Fibroblast of lung (primary cell): Measurements from ENCODE around the gene MPP3. TPM values are rescaled to one million over a fixed set of nuclear protein-coding genes. Genes with fewer than 3 reads are reported as not detected.
A peak's percentile ranks its signal among the peaks of the same experiment; 100 is the strongest.

Experiments used
- DNase-seq, 2 donors: peaks; one replicate each; pipeline versions ENCODE4 v3.0.0 to v3.0.0-alpha.2; 2010; ENCODE audit warnings: low read depth in 2 of 2
- H2AFZ ChIP-seq: 2 replicates; pipeline ENCODE4 v1.5.1; 2012; ENCODE audit warnings: low read length, control low read depth, inconsistent platforms
- H3K27ac ChIP-seq: 2 replicates; pipeline ENCODE4 v1.5.1; 2011; ENCODE audit warnings: low read length, control low read depth; ENCODE audit not compliant: insufficient read depth
- H3K27me3 ChIP-seq: 2 replicates; pipeline ENCODE4 v1.5.1; 2011; ENCODE audit warnings: mild to moderate bottlenecking, low read length; ENCODE audit not compliant: control insufficient read depth, insufficient read depth
- H3K36me3 ChIP-seq: 2 replicates; pipeline ENCODE4 v1.5.1; 2011; ENCODE audit warnings: low read length; ENCODE audit not compliant: control insufficient read depth, insufficient read depth
- H3K4me1 ChIP-seq: 2 replicates; pipeline ENCODE4 v1.5.1; 2011; ENCODE audit warnings: low read length; ENCODE audit not compliant: control insufficient read depth, insufficient read depth; ENCODE audit errors: extremely low read depth
- H3K4me2 ChIP-seq: 2 replicates; pipeline ENCODE4 v1.5.1; 2011; ENCODE audit warnings: low read length, control low read depth; ENCODE audit not compliant: insufficient read depth; ENCODE audit errors: extremely low read depth
- H3K4me3 ChIP-seq, 4 experiments: fragments of 200-600 bp in 1 of 4; sonication (generic) in 1 of 4; replicated peaks in 1 of 4; 2 replicates each; pipeline ENCODE4 v1.5.1; 2011 to 2016; ENCODE audit warnings: low read length in 4 of 4, low read depth in 3 of 4, mild to moderate bottlenecking in 3 of 4, control low read depth in 2 of 4, inconsistent platforms in 1 of 4, mixed read lengths in 1 of 4; ENCODE audit not compliant: insufficient read depth in 1 of 4; ENCODE audit errors: control extremely low read depth in 1 of 4
- H3K79me2 ChIP-seq: 2 replicates; pipeline ENCODE4 v1.5.1; 2012; ENCODE audit warnings: mild to moderate bottlenecking, low read length, inconsistent platforms; ENCODE audit not compliant: control insufficient read depth, insufficient read depth
- H3K9ac ChIP-seq: 2 replicates; pipeline ENCODE4 v1.5.1; 2011; ENCODE audit warnings: mild to moderate bottlenecking, low read length, control low read depth; ENCODE audit not compliant: insufficient read depth
- H3K9me3 ChIP-seq: 2 replicates; pipeline ENCODE4 v1.5.1; 2012; ENCODE audit warnings: low read depth, low read length; ENCODE audit not compliant: control insufficient read depth, insufficient read depth
- H4K20me1 ChIP-seq: 2 replicates; pipeline ENCODE4 v1.5.1; 2011; ENCODE audit warnings: low read length; ENCODE audit not compliant: control insufficient read depth, insufficient read depth; ENCODE audit errors: extremely low read depth
- CTCF ChIP-seq, 2 donors: IDR thresholded peaks in 1 of 2; conservative IDR thresholded peaks in 1 of 2; 1 replicate in 1 of 2; 2 replicates in 1 of 2; pipeline ENCODE4 v1.5.1; 2011 to 2012; ENCODE audit warnings: low read length in 2 of 2, control low read depth in 1 of 2, inconsistent platforms in 1 of 2, low read depth in 1 of 2, mild to moderate bottlenecking in 1 of 2
- EZH2 ChIP-seq: IDR thresholded peaks from 2 replicates; pipeline ENCODE4 v1.5.1; 2012; ENCODE audit warnings: low read length, control low read depth, mild to moderate bottlenecking; ENCODE audit errors: missing control alignments
- polyA plus RNA-seq, 2 donors: library from polyadenylated mRNA; depleted of rRNA in 1 of 2; stranded (reverse) in 1 of 2; unstranded in 1 of 2; fragments of >200 nt; gene quantifications; 2 replicates each; pipeline ENCODE4 v1.2.1, GENCODE V29; 2011 to 2012; ENCODE audit warnings: missing spikeins in 1 of 2
- total RNA-seq: library from RNA; depleted of rRNA; stranded (reverse); fragments of >200 nt; gene quantifications from 2 replicates; pipeline ENCODE4 v1.2.1, GENCODE V29; 2014

The MPP3 gene
- total and polyA plus RNA-seq, 2 donors (not counting 1 experiment from before 2014, with no cell fraction given) = 4.6 to 6.9 TPM

- DNase-seq = no peak
- H3K9ac ChIP-seq = no peak overlapping the region
- no peaks in the 10 kb centered on the region for H3K4me1 ChIP-seq
- no peak overlapping the region for H2AFZ ChIP-seq
- H3K79me2 ChIP-seq = no peaks in the 10 kb centered on the region
- H3K36me3 ChIP-seq = no peaks in the 10 kb centered on the region
- no peak overlapping the region for H3K27ac ChIP-seq
- peak overlapping the region in 1 of 4 experiments; percentile 35 for H3K4me3 ChIP-seq
- TF ChIP-seq CTCF (conservative IDR thresholded peaks at IDR 0.05 in 1 of 2, IDR thresholded peaks at IDR 0.05 in 1 of 2; ENCODE audit: low read depth in 1 of 2, low read length in 2 of 2) (no peak), EZH2 (no peak)
- H3K9me3 ChIP-seq = no peaks in the 10 kb centered on the region
- H3K4me2 ChIP-seq = no peak overlapping the region
- H3K27me3 ChIP-seq = peaks cover 34% of the 10 kb centered on the region
- no peaks in the 10 kb centered on the region for H4K20me1 ChIP-seq
Observed at GRCh38 chr17:43754947-43755346, 78.0 kb downstream of the MPP3 start.

- H2AFZ ChIP-seq = no peak overlapping the region
- TF ChIP-seq EZH2 (no peak), CTCF (conservative IDR thresholded peaks at IDR 0.05 in 1 of 2, IDR thresholded peaks at IDR 0.05 in 1 of 2; ENCODE audit: low read depth in 1 of 2, low read length in 2 of 2) (no peak)
- DNase-seq = peak in 1 of 2 donors; percentile 49
- no peak overlapping the region for H3K4me2 ChIP-seq
- H3K27me3 ChIP-seq = peaks cover 33% of the 10 kb centered on the region
- H3K4me3 ChIP-seq = no peak overlapping the region
- no peak overlapping the region for H3K9ac ChIP-seq
- H3K9me3 ChIP-seq = no peaks in the 10 kb centered on the region
- H3K4me1 ChIP-seq = no peaks in the 10 kb centered on the region
- H3K36me3 ChIP-seq = no peaks in the 10 kb centered on the region
- H3K79me2 ChIP-seq = no peaks in the 10 kb centered on the region
- H3K27ac ChIP-seq = no peak overlapping the region
- no peaks in the 10 kb centered on the region for H4K20me1 ChIP-seq
Observed at GRCh38 chr17:43753493-43754129, 79.3 kb downstream of the MPP3 start.

Other genes starting within 250 kb of the MPP3 start
- not detected in 2 replicates for gene MEOX1, start 171.2 kb downstream of the MPP3 start, total RNA-seq
- not detected in 2 replicates for gene MEOX1, start 171.2 kb downstream of the MPP3 start, polyA plus RNA-seq
- gene SOST, start 74.4 kb downstream of the MPP3 start, total RNA-seq = not detected in 2 replicates
- not detected in 2 replicates for gene SOST, start 74.4 kb downstream of the MPP3 start, polyA plus RNA-seq
- gene DUSP3, start 54.2 kb downstream of the MPP3 start, total RNA-seq = 43.4 and 51.2 TPM in 2 replicates
- gene DUSP3, start 54.2 kb downstream of the MPP3 start, polyA plus RNA-seq = 54.0 and 55.9 TPM in 2 replicates
- under 0.01 TPM in 1 of 2 replicates, not detected in the other for gene CFAP97D1, start 52.7 kb downstream of the MPP3 start, total RNA-seq
- 0.02 and 0.03 TPM in 2 replicates for gene CFAP97D1, start 52.7 kb downstream of the MPP3 start, polyA plus RNA-seq
- gene CD300LG, start 14.0 kb upstream of the MPP3 start, total RNA-seq = not detected in 2 replicates
- gene CD300LG, start 14.0 kb upstream of the MPP3 start, polyA plus RNA-seq = not detected in 2 replicates
- gene MPP2, start 74.4 kb upstream of the MPP3 start, total RNA-seq = 1.3 and 2.1 TPM in 2 replicates
- 1.2 and 1.9 TPM in 2 replicates for gene MPP2, start 74.4 kb upstream of the MPP3 start, polyA plus RNA-seq
- not detected in 2 replicates for gene PPY, start 109.3 kb upstream of the MPP3 start, total RNA-seq
- not detected in 2 replicates for gene PPY, start 109.3 kb upstream of the MPP3 start, polyA plus RNA-seq
- 0.33 TPM in 1 of 2 replicates, not detected in the other for gene PYY, start 120.8 kb upstream of the MPP3 start, total RNA-seq
- not detected in 2 replicates for gene PYY, start 120.8 kb upstream of the MPP3 start, polyA plus RNA-seq
- gene NAGS, start 171.5 kb upstream of the MPP3 start, total RNA-seq = 3.3 and 7.4 TPM in 2 replicates
- gene NAGS, start 171.5 kb upstream of the MPP3 start, polyA plus RNA-seq = 0.58 and 0.95 TPM in 2 replicates
- gene TMEM101, start 181.8 kb upstream of the MPP3 start, total RNA-seq = 99.4 and 107 TPM in 2 replicates
- gene TMEM101, start 181.8 kb upstream of the MPP3 start, polyA plus RNA-seq = 26.0 and 32.3 TPM in 2 replicates
- gene LSM12, start 233.5 kb upstream of the MPP3 start, total RNA-seq = 21.8 and 25.6 TPM in 2 replicates
- gene LSM12, start 233.5 kb upstream of the MPP3 start, polyA plus RNA-seq = 79.3 and 86.4 TPM in 2 replicates
- 12.3 and 40.0 TPM in 2 replicates for gene G6PC3, start 237.6 kb upstream of the MPP3 start, total RNA-seq
- 76.1 and 113 TPM in 2 replicates for gene G6PC3, start 237.6 kb upstream of the MPP3 start, polyA plus RNA-seq